HG03135 (cell line): ENCODE results near the gene DDX54.
A peak's percentile ranks its signal among the peaks of the same experiment; 100 is the strongest.
"Not testable (repeated sequence)": the region's sequence is repeated elsewhere in the genome, so short reads cannot be mapped to it uniquely, and the experiment has no call there.

Experiments used
- ATAC-seq: cut with Tn5 transposase; IDR thresholded peaks from one replicate; pipeline ENCODE4 v1.9.1; 2021; ENCODE audit warnings: mild to moderate bottlenecking, moderate library complexity; ENCODE audit not compliant: unreplicated experiment

The DDX54 gene

GRCh38 chr12:113221181-113221996 lies 36.1 kb upstream of the DDX54 start, which contains the start of gene TPCN1:
Gene TPCN1 (plus strand): TSS chr12:113221464. CDS start chr12:113226853, 5,389 bp downstream.
- ATAC-seq: peak; percentile 87

GRCh38 chr12:113220593-113221180 lies 35.4 kb upstream of the DDX54 start:
- peak; percentile 0 for ATAC-seq

GRCh38 chr12:113216027-113216426 lies 30.7 kb upstream of the DDX54 start:
- ATAC-seq: no peak

- ATAC-seq: no peak
Measured at GRCh38 chr12:113214895-113215400, 29.7 kb upstream of the DDX54 start.

GRCh38 chr12:113211160-113211559 lies 25.9 kb upstream of the DDX54 start:
- ATAC-seq: no peak

- ATAC-seq: peak; percentile 72
Measured at GRCh38 chr12:113208041-113208934, 23.0 kb upstream of the DDX54 start.

- ATAC-seq: no peak
Measured at GRCh38 chr12:113207613-113208040, 22.3 kb upstream of the DDX54 start.

GRCh38 chr12:113206802-113207201 lies 21.5 kb upstream of the DDX54 start:
- not testable (repeated sequence) for ATAC-seq

- no peak for ATAC-seq
Measured at GRCh38 chr12:113204804-113205203, 19.5 kb upstream of the DDX54 start.

- ATAC-seq: no peak
Measured at GRCh38 chr12:113203852-113204760, 18.8 kb upstream of the DDX54 start.

- no peak for ATAC-seq
Measured at GRCh38 chr12:113202300-113203075, 17.2 kb upstream of the DDX54 start.

- ATAC-seq: no peak
Measured at GRCh38 chr12:113201187-113202177, 16.2 kb upstream of the DDX54 start.

- no peak for ATAC-seq
Measured at GRCh38 chr12:113200021-113200797, 14.9 kb upstream of the DDX54 start.

- no peak for ATAC-seq
Measured at GRCh38 chr12:113198296-113198695, 13.0 kb upstream of the DDX54 start.

- ATAC-seq: no peak
Measured at GRCh38 chr12:113197518-113198077, 12.3 kb upstream of the DDX54 start.

GRCh38 chr12:113196990-113197389 lies 11.7 kb upstream of the DDX54 start:
- peak; percentile 69 for ATAC-seq

GRCh38 chr12:113196582-113196981 lies 11.3 kb upstream of the DDX54 start:
- no peak for ATAC-seq
